HepG2 (cell line): ENCODE data around the gene ZMPSTE24. TPM values are rescaled to one million over a fixed set of nuclear protein-coding genes. Genes with fewer than 3 reads are reported as not detected.

Source experiments
- ATAC-seq: fragments of 200-7000 bp; cut with Tn5 transposase; 3 replicates; pipeline ENCODE4 v1.9.1; 2020; ENCODE audit warnings: mild to moderate bottlenecking, moderate library complexity
- BruUV-seq: library from RNA; stranded (reverse); fragments of 400-500 nt; replicated peaks from 2 replicates; lab custom pipeline; 2021; lab: Mats Ljungman, UMichigan
- CTCF ChIA-PET: fragments of 300-600 bp; formaldehyde crosslinking; extraction: SDS; loops from one replicate; lab custom pipeline; 2021; ENCODE audit warnings: low total read pairs, inconsistent platforms, low intra/inter-chr PET ratio; lab: Yijun Ruan, JAX
- POLR2A ChIA-PET: fragments of 350-600 bp; sonication (Branson Sonifier 250); formaldehyde crosslinking; loops from one replicate; lab custom pipeline; 2020; ENCODE audit warnings: antibody characterized with exemption, inconsistent platforms; lab: Yijun Ruan, JAX
- DNase-seq: peaks from one replicate; pipeline ENCODE4 v3.0.0-alpha.2; 2015; ENCODE audit warnings: low spot score
- FAIRE-seq: peaks from 3 replicates; lab custom pipeline; 2011; peaks lifted over from hg19 to GRCh38; lab: Jason Lieb, UNC
- H2AFZ ChIP-seq: one replicate; pipeline ENCODE4 v1.6.1; 2011; ENCODE audit warnings: low read length, inconsistent platforms
- H3K27ac ChIP-seq: fragments of 300-600 bp; 3 replicates; pipeline ENCODE4 v1.8.0; 2011; ENCODE audit warnings: mixed run types, mild to moderate bottlenecking, mixed read lengths, low read length, inconsistent platforms; ENCODE audit not compliant: insufficient read depth; ENCODE audit errors: extremely low read length
- H3K27me3 ChIP-seq, 2 experiments: fragments of 200-600 bp in 1 of 2; 2 replicates in 1 of 2; 3 replicates in 1 of 2; pipeline versions ENCODE4 v1.6.0 to v1.8.0; 2011; ENCODE audit warnings: low read length in 2 of 2, mild to moderate bottlenecking in 2 of 2, moderate library complexity in 2 of 2, inconsistent platforms in 1 of 2; ENCODE audit not compliant: insufficient read depth in 2 of 2, control insufficient read depth in 1 of 2
- H3K36me3 ChIP-seq, 2 experiments: fragments of 200-600 bp in 1 of 2; replicated peaks in 1 of 2; 2 replicates in 1 of 2; 3 replicates in 1 of 2; pipeline versions ENCODE4 v1.5.1 to v1.8.0; 2011; ENCODE audit warnings: low read length in 2 of 2, inconsistent platforms in 1 of 2; ENCODE audit not compliant: insufficient read depth in 2 of 2, control insufficient read depth in 1 of 2
- H3K4me1 ChIP-seq: 2 replicates; pipeline ENCODE4 v1.5.1; 2012; ENCODE audit warnings: low read length, inconsistent platforms; ENCODE audit not compliant: insufficient read depth
- H3K4me2 ChIP-seq: 2 replicates; pipeline ENCODE4 v1.6.0; 2011; ENCODE audit warnings: low read depth, low read length, inconsistent platforms
- H3K4me3 ChIP-seq, 3 experiments: fragments of 200-600 bp in 1 of 3; sonication (generic), shearing (Covaris generic) in 1 of 3; replicated peaks in 1 of 3; 2 replicates each; pipeline ENCODE4 v1.5.1; 2011 to 2016; ENCODE audit warnings: low read length in 3 of 3, inconsistent platforms in 2 of 3, low read depth in 2 of 3, mild to moderate bottlenecking in 2 of 3, control low read depth in 1 of 3, mixed read lengths in 1 of 3; ENCODE audit not compliant: insufficient read depth in 1 of 3
- H3K79me2 ChIP-seq: one replicate; pipeline ENCODE4 v1.6.1; 2011; ENCODE audit warnings: low read length, inconsistent platforms; ENCODE audit not compliant: insufficient read depth
- H3K9ac ChIP-seq: 2 replicates; pipeline ENCODE4 v1.6.0; 2011; ENCODE audit warnings: mild to moderate bottlenecking, low read depth, low read length, inconsistent platforms; ENCODE audit not compliant: insufficient read depth
- H3K9me3 ChIP-seq: 2 replicates; pipeline ENCODE4 v1.5.1; 2012; ENCODE audit warnings: mild to moderate bottlenecking, low read length
- H4K20me1 ChIP-seq: 2 replicates; pipeline ENCODE4 v1.6.0; 2011; ENCODE audit warnings: inconsistent platforms, mild to moderate bottlenecking, low read length, moderate library complexity; ENCODE audit not compliant: insufficient read depth
- HMG20B ChIP-seq: conservative IDR thresholded peaks from 2 replicates; pipeline ENCODE4 v1.6.1; 2016; ENCODE audit warnings: missing genetic modification reagents, missing compliant biosample characterization
- MXI1 ChIP-seq: IDR thresholded peaks from 3 replicates; pipeline ENCODE4 v1.6.1; 2012; ENCODE audit warnings: low read depth, low read length, inconsistent platforms, borderline replicate concordance
- RERE ChIP-seq: IDR thresholded peaks from 2 replicates; pipeline ENCODE4 v1.6.1; 2016; ENCODE audit warnings: low read depth, missing genetic modification reagents, missing compliant biosample characterization
- RFX3 ChIP-seq: IDR thresholded peaks from 2 replicates; pipeline ENCODE4 v1.6.1; 2016; ENCODE audit warnings: missing biosample characterization, missing genetic modification reagents
- SSRP1 ChIP-seq: IDR thresholded peaks from 2 replicates; pipeline ENCODE4 v1.6.1; 2016; ENCODE audit warnings: control low read depth
- SUZ12 ChIP-seq: fragments of 150-350 bp; IDR thresholded peaks from 2 replicates; pipeline ENCODE4 v1.6.1; 2014; ENCODE audit warnings: low read depth, low read length
- XRCC5 ChIP-seq: fragments of 200-400 bp; formaldehyde crosslinking; optimal IDR thresholded peaks from 2 replicates; pipeline ENCODE3; 2017; ENCODE audit warnings: mild to moderate bottlenecking, low read length
- ZNF75D ChIP-seq: sonication (generic); formaldehyde crosslinking; IDR thresholded peaks from 2 replicates; pipeline ENCODE4 v1.8.1; 2023; ENCODE audit warnings: missing genetic modification reagents, mild to moderate bottlenecking, borderline replicate concordance
- WGBS: methylation state at CpG from one replicate; pipeline ENCODE4 v1.1.6; 2017; ENCODE audit warnings: low lambda C conversion rate; 5-methylcytosine and 5-hydroxymethylcytosine counted together
- in situ Hi-C: cut with HindIII; loops from 2 replicates; pipeline ENCODE4 v1.10.0; 2017; ENCODE audit warnings: low pct_unique_long_range_greater_than_20kb; ENCODE audit not compliant: extremely low pct_ligation_motif_present
- intact Hi-C: fragments of 100-400 bp; cut with micrococcal nuclease; formaldehyde crosslinking; loops from one replicate; pipeline ENCODE4 v1.10.0; 2022; ENCODE audit not compliant: unreplicated experiment
- polyA plus RNA-seq, 8 experiments: library from polyadenylated mRNA; depleted of rRNA in 3 of 8; stranded (reverse) in 7 of 8; unstranded in 1 of 8; fragments of >200 nt; fragmentation: Illumina TruSeq in 4 of 8; extraction: Trizol in 4 of 8; gene quantifications; 2 replicates each; pipeline versions ENCODE4 v1.2.1 to v1.2.3, GENCODE V29; 2011 to 2016; ENCODE audit warnings: low read depth in 4 of 8, missing spikeins in 1 of 8, mixed read lengths in 1 of 8; ENCODE audit not compliant: insufficient read depth in 1 of 8
- total RNA-seq, 5 experiments: library from RNA; depleted of rRNA; stranded (reverse); fragments of >200 nt; fragmentation: Illumina TruSeq; extraction: Trizol; gene quantifications; 2 replicates each; pipeline ENCODE4 v1.2.3, GENCODE V29; 2016; ENCODE audit warnings: low read depth in 1 of 5

Gene ZMPSTE24
- total and polyA plus RNA-seq, 2 of the 13 experiments (the other 11 are each of a cell fraction or from before 2014, with no cell fraction given) = 13.6 to 60.2 TPM

GRCh38 chr1:40281853-40282252 is 23.8 kb downstream of the ZMPSTE24 start (continued):
- TF ChIP-seq RERE (CRISPR knock-in tag) (no peak), SSRP1 (CRISPR knock-in tag) (no peak)

GRCh38 chr1:40291293-40291692 is 33.3 kb downstream of the ZMPSTE24 start:
- no peak for ATAC-seq
- no peaks in the 10 kb centered on the region for H3K4me1 ChIP-seq
- ChIA-PET POLR2A (interaction anchor here (0.7 kb wide), 1 partner anchor 43 kb away, joined by 3 read pairs; the partner anchor contains the start of gene TMCO2), CTCF (no interaction called here)
- no peak overlapping the region for H3K4me2 ChIP-seq
- no peaks in the 10 kb centered on the region for H3K27me3 ChIP-seq
- in situ Hi-C loops = no loop called here
- TF ChIP-seq XRCC5 = no peak
- no peak for TF ChIP-seq RFX3
- TF ChIP-seq MXI1 = no peak
- no peak for TF ChIP-seq HMG20B (CRISPR knock-in tag)
- no peak for TF ChIP-seq ZNF75D (CRISPR knock-in tag)
- TF ChIP-seq SUZ12 = no peak
- TF ChIP-seq, all 625 proteins: peak for 0
- Histone ChIP-seq H3K4me3 (no peak overlapping the region), H3K27ac (no peak overlapping the region), H2AFZ (no peak overlapping the region), H3K36me3 (peaks cover 9 to 35% of the 10 kb centered on the region in 2 experiments), H4K20me1 (no peaks in the 10 kb centered on the region), H3K79me2 (no peaks in the 10 kb centered on the region), H3K9ac (no peak overlapping the region), H3K9me3 (no peaks in the 10 kb centered on the region)
- 95% methylated on average over 2 of the region's 2 CpGs for WGBS
- FAIRE-seq (no peak), DNase-seq (no peak)
- intact Hi-C loops = no loop called here
- BruUV-seq = no TSS peak
